KMS-11 (cell line): Measurements from ENCODE around the gene MISP.

ENCODE experiments used
- H2AFZ ChIP-seq: fragments of 200-600 bp; sonication (generic); 2 replicates; pipeline ENCODE4 v1.6.1; 2016; ENCODE audit warnings: antibody characterized with exemption, mixed run types, low read depth
- H3K27ac ChIP-seq: fragments of 200-600 bp; sonication (generic); 2 replicates; pipeline ENCODE4 v1.6.1; 2016; ENCODE audit warnings: mild to moderate bottlenecking, mixed run types
- H3K27me3 ChIP-seq: fragments of 200-600 bp; sonication (generic); 2 replicates; pipeline ENCODE4 v1.6.1; 2017; ENCODE audit warnings: mild to moderate bottlenecking, low read depth, mixed run types, moderate library complexity; ENCODE audit not compliant: insufficient read depth
- H3K36me3 ChIP-seq: fragments of 200-600 bp; sonication (generic); 2 replicates; pipeline ENCODE4 v1.6.1; 2017; ENCODE audit warnings: mild to moderate bottlenecking, mixed run types; ENCODE audit not compliant: insufficient read depth
- H3K4me1 ChIP-seq: fragments of 200-600 bp; sonication (generic); 2 replicates; pipeline ENCODE4 v1.6.1; 2016; ENCODE audit warnings: mild to moderate bottlenecking, low read depth, mixed run types; ENCODE audit not compliant: poor library complexity, severe bottlenecking
- H3K4me2 ChIP-seq: fragments of 200-600 bp; sonication (generic); 2 replicates; pipeline ENCODE4 v1.7.0; 2016; ENCODE audit warnings: mild to moderate bottlenecking, mixed run types
- H3K4me3 ChIP-seq: fragments of 200-600 bp; sonication (generic); IDR thresholded peaks from 2 replicates; pipeline ENCODE4 v1.6.1; 2017; ENCODE audit warnings: low read depth, low read length, mixed read lengths; ENCODE audit not compliant: insufficient read depth
- H3K79me2 ChIP-seq: fragments of 200-600 bp; sonication (generic); 2 replicates; pipeline ENCODE4 v1.6.1; 2016; ENCODE audit warnings: low read depth, mixed run types; ENCODE audit not compliant: insufficient read depth
- H3K9ac ChIP-seq: fragments of 200-600 bp; sonication (generic); 2 replicates; pipeline ENCODE4 v1.6.1; 2016; ENCODE audit warnings: mild to moderate bottlenecking, mixed run types
- H4K20me1 ChIP-seq: fragments of 200-600 bp; sonication (generic); 2 replicates; pipeline ENCODE4 v1.6.1; 2016; ENCODE audit warnings: mild to moderate bottlenecking, mixed run types; ENCODE audit not compliant: insufficient read depth
- CTCF ChIP-seq: fragments of 200-600 bp; sonication (generic); conservative IDR thresholded peaks from 2 replicates; pipeline ENCODE4 v1.6.1; 2017; ENCODE audit warnings: low read depth, mild to moderate bottlenecking, antibody characterized with exemption, low read length, moderate library complexity, mixed read lengths

Gene MISP

DNA sequence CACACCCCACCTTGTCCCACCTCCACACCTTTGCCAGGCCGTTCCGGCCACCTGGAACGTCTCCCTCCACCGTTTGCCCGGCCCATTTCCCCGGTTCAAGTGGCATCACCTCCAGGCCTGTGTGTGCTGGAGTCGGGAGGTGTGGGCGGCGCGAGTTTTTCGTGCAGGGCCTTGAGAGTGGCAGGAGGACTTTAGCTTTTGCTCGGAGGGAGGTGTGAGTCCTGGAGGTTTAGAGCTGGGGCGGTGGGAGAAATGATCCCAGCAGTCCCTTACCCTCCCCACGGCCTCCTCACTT lies 46.5 kb upstream of the MISP start:
- Histone ChIP-seq H3K27ac (no peak overlapping the region), H3K4me2 (no peak overlapping the region), H2AFZ (no peak overlapping the region), H3K27me3 (peaks cover 61% of the 10 kb centered on the region), H3K4me3 (no peak overlapping the region), H3K36me3 (no peaks in the 10 kb centered on the region), H3K9ac (no peak overlapping the region), H4K20me1 (no peaks in the 10 kb centered on the region), H3K79me2 (no peaks in the 10 kb centered on the region), H3K4me1 (no peaks in the 10 kb centered on the region)
- no peak for TF ChIP-seq CTCF

GRCh38 chr19:708154-709143 lies 42.5 kb upstream of the MISP start, which contains the start of gene PALM:
Gene PALM (plus strand): TSS chr19:708935. CDS start chr19:709147, 212 bp downstream.
- no peaks in the 10 kb centered on the region for H3K79me2 ChIP-seq
- no peak within 1 kb of the TSS for H3K4me3 ChIP-seq
- no peak for TF ChIP-seq CTCF
- no peak within 1 kb of the TSS for H3K9ac ChIP-seq
- no peaks in the 10 kb centered on the region for H4K20me1 ChIP-seq
- H3K36me3 ChIP-seq, result no peaks in the 10 kb centered on the region
- H2AFZ ChIP-seq, result no peak within 1 kb of the TSS
- H3K4me2 ChIP-seq, result no peak within 1 kb of the TSS
- peaks cover 71% of the 10 kb centered on the region for H3K27me3 ChIP-seq
- no peaks in the 10 kb centered on the region for H3K4me1 ChIP-seq
- H3K27ac ChIP-seq, result no peak within 1 kb of the TSS

- Histone ChIP-seq H3K4me1 (no peaks in the 10 kb centered on the region), H3K27me3 (peaks cover 74% of the 10 kb centered on the region), H3K4me2 (no peak overlapping the region), H3K27ac (no peak overlapping the region), H3K4me3 (no peak overlapping the region), H3K36me3 (no peaks in the 10 kb centered on the region), H3K79me2 (no peaks in the 10 kb centered on the region), H3K9ac (no peak overlapping the region), H2AFZ (no peak overlapping the region), H4K20me1 (no peaks in the 10 kb centered on the region)
- no peak for TF ChIP-seq CTCF
These were observed 41.5 kb upstream of the MISP start for GRCh38 chr19:709196-709964.

GRCh38 chr19:709965-710571 lies 40.8 kb upstream of the MISP start:
- Histone ChIP-seq H3K79me2 (no peaks in the 10 kb centered on the region), H3K9ac (no peak overlapping the region), H3K4me2 (no peak overlapping the region), H4K20me1 (no peaks in the 10 kb centered on the region), H3K27ac (no peak overlapping the region), H3K27me3 (peaks cover 72% of the 10 kb centered on the region), H2AFZ (no peak overlapping the region), H3K36me3 (no peaks in the 10 kb centered on the region), H3K4me1 (no peaks in the 10 kb centered on the region), H3K4me3 (no peak overlapping the region)
- no peak for TF ChIP-seq CTCF
